Prostate gland (tissue), 2 donors: ENCODE measurements around the gene ARIH1.

Experiments
- POLR2A ChIP-seq: fragments of 450-650 bp; IDR thresholded peaks from one replicate; pipeline ENCODE4 v1.6.1; 2016; ENCODE audit warnings: antibody characterized with exemption, mild to moderate bottlenecking
- POLR2AphosphoS5 ChIP-seq: sonication (generic); formaldehyde crosslinking; IDR thresholded peaks from one replicate; pipeline ENCODE4 v1.6.1; 2017; ENCODE audit warnings: antibody characterized with exemption
- TF ChIP-seq, protein P1 (sequence below), 4 experiments: fragments of 200-600 bp in 2 of 4; fragments of 450-650 bp in 2 of 4; sonication (generic) in 2 of 4; IDR thresholded peaks; 1 replicate in 3 of 4; 2 replicates in 1 of 4; pipeline ENCODE4 v1.5.1; 2016 to 2019; ENCODE audit warnings: antibody characterized with exemption in 4 of 4, mild to moderate bottlenecking in 2 of 4, moderate library complexity in 2 of 4

GRCh38 chr15:72489943-72490554, 15.9 kb downstream of the ARIH1 start:
- TF ChIP-seq, protein P1, sequence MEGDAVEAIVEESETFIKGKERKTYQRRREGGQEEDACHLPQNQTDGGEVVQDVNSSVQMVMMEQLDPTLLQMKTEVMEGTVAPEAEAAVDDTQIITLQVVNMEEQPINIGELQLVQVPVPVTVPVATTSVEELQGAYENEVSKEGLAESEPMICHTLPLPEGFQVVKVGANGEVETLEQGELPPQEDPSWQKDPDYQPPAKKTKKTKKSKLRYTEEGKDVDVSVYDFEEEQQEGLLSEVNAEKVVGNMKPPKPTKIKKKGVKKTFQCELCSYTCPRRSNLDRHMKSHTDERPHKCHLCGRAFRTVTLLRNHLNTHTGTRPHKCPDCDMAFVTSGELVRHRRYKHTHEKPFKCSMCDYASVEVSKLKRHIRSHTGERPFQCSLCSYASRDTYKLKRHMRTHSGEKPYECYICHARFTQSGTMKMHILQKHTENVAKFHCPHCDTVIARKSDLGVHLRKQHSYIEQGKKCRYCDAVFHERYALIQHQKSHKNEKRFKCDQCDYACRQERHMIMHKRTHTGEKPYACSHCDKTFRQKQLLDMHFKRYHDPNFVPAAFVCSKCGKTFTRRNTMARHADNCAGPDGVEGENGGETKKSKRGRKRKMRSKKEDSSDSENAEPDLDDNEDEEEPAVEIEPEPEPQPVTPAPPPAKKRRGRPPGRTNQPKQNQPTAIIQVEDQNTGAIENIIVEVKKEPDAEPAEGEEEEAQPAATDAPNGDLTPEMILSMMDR (IDR thresholded peaks at IDR 0.05), result no peak
- no peak for TF ChIP-seq POLR2A
- no peak for TF ChIP-seq POLR2AphosphoS5
